Right lobe of liver (tissue), 6 donors: ENCODE results near the gene C17orf114.

Experiments used
- ATAC-seq, 4 donors: fragments of 200-7000 bp; cut with Tn5 transposase; one replicate each; pipeline ENCODE4 v1.9.1; 2020; ENCODE audit warnings: mild to moderate bottlenecking in 4 of 4, moderate library complexity in 4 of 4
- DNase-seq, 3 donors: peaks; one replicate each; pipeline ENCODE4 v3.0.0-alpha.2; 2020
- H3K27ac ChIP-seq, 3 donors: fragments of 200-600 bp; one replicate each; pipeline ENCODE4 v1.8.0; 2022
- H3K27me3 ChIP-seq, 2 donors: fragments of 200-600 bp; one replicate each; pipeline ENCODE4 v1.8.0; 2022
- H3K36me3 ChIP-seq, 4 donors: fragments of 200-600 bp; sonication (generic) in 1 of 4; one replicate each; pipeline versions ENCODE4 v1.5.1 to v1.8.0; 2017 to 2022; ENCODE audit warnings: control low read depth in 1 of 4
- H3K4me1 ChIP-seq, 4 donors: fragments of 200-600 bp; sonication (generic) in 1 of 4; one replicate each; pipeline versions ENCODE4 v1.5.1 to v1.8.0; 2017 to 2022; ENCODE audit warnings: control low read depth in 1 of 4
- H3K4me3 ChIP-seq, 3 donors: fragments of 200-600 bp; one replicate each; pipeline ENCODE4 v1.8.0; 2022
- H3K9me3 ChIP-seq, 4 donors: fragments of 200-600 bp; sonication (generic) in 1 of 4; one replicate each; pipeline versions ENCODE4 v1.5.1 to v1.8.0; 2017 to 2022; ENCODE audit warnings: control low read depth in 1 of 4
- POLR2A ChIP-seq: fragments of 450-650 bp; IDR thresholded peaks from one replicate; pipeline ENCODE4 v1.6.1; 2017; ENCODE audit warnings: antibody characterized with exemption, mild to moderate bottlenecking
- WGBS: methylation state at CpG from one replicate; pipeline ENCODE4 v1.1.6; 2018; ENCODE audit warnings: low coverage, low lambda C conversion rate; ENCODE audit not compliant: insufficient coverage; ENCODE audit errors: missing lambda C conversion rate; 5-methylcytosine and 5-hydroxymethylcytosine counted together
- intact Hi-C, 2 donors: fragments of 100-400 bp; cut with DNase I; formaldehyde crosslinking; loops; one replicate each; pipeline versions ENCODE4 v1.11.2 to v1.14.1; 2022
- TF ChIP-seq, protein P1 (sequence below), 4 donors: fragments of 200-600 bp in 3 of 4; fragments of 450-650 bp in 1 of 4; IDR thresholded peaks; one replicate each; pipeline versions ENCODE4 v1.5.1 to v1.8.0; 2016 to 2022; ENCODE audit warnings: antibody characterized with exemption in 4 of 4, mild to moderate bottlenecking in 2 of 4
- donor health status: DM: no; HTN: yes; CAD: no.
- donor health status: DM: no; HTN: no; CAD: no.
- donor health status: DM: no; HTN: no; CAD: no.
- donor health status: DM: no; HTN: yes; CAD: no.
- donor health status: DM: no; HTN: yes; CAD: no.

Gene C17orf114

DNA sequence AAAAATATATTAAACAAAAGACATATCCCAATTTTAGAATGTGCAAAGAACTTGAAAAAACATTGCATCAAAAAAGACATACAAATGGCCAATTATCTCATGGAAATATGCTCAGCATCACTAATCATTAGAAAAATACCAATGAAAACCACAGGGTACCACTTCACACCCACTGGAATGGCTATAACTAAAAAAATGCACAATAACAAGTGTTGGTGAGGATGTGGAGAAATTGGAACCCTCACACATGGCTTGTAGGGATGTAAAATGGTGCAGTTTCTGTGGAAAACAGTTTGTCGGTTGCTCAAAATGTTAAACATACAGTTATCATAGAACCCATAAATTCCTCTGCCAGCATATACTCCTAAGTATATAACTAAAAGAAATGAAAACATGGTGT is 7.0 kb downstream of the C17orf114 start:
- no peak overlapping the region for H3K4me3 ChIP-seq
- DNase-seq, result no peak
- H3K9me3 ChIP-seq, result no peaks in the 10 kb centered on the region
- 92% methylated on average over 1 of the region's 1 CpG for WGBS
- no peaks in the 10 kb centered on the region for H3K27me3 ChIP-seq
- no peak for TF ChIP-seq POLR2A
- TF ChIP-seq, protein P1, sequence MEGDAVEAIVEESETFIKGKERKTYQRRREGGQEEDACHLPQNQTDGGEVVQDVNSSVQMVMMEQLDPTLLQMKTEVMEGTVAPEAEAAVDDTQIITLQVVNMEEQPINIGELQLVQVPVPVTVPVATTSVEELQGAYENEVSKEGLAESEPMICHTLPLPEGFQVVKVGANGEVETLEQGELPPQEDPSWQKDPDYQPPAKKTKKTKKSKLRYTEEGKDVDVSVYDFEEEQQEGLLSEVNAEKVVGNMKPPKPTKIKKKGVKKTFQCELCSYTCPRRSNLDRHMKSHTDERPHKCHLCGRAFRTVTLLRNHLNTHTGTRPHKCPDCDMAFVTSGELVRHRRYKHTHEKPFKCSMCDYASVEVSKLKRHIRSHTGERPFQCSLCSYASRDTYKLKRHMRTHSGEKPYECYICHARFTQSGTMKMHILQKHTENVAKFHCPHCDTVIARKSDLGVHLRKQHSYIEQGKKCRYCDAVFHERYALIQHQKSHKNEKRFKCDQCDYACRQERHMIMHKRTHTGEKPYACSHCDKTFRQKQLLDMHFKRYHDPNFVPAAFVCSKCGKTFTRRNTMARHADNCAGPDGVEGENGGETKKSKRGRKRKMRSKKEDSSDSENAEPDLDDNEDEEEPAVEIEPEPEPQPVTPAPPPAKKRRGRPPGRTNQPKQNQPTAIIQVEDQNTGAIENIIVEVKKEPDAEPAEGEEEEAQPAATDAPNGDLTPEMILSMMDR (IDR thresholded peaks at IDR 0.05), result no peak
- H3K4me1 ChIP-seq, result peaks cover 0 to 11% (median 0%) of the 10 kb centered on the region in 4 donors
- intact Hi-C loops, result no loop called here
- no peak for ATAC-seq
- H3K36me3 ChIP-seq, result peaks cover 0 to 17% (median 0%) of the 10 kb centered on the region in 4 donors
- peak overlapping the region in 1 of 3 donors; percentile 74 for H3K27ac ChIP-seq

GRCh38 chr17:4790705-4791088 is 11.4 kb downstream of the C17orf114 start:
- Histone ChIP-seq H3K4me3 (peak overlapping the region; percentile 68 to 84 (median 83)), H3K36me3 (no peaks in the 10 kb centered on the region), H3K4me1 (peaks cover 0 to 25% (median 5%) of the 10 kb centered on the region in 4 donors), H3K27me3 (no peaks in the 10 kb centered on the region), H3K9me3 (no peaks in the 10 kb centered on the region), H3K27ac (peak overlapping the region; percentile 84 to 96 (median 92))
- intact Hi-C loops, result no loop called here
- no peak for ATAC-seq
- 67% methylated on average over 6 of the region's 7 CpGs for WGBS
- no peak for DNase-seq
- no peak for TF ChIP-seq POLR2A
- TF ChIP-seq, protein P1 (IDR thresholded peaks at IDR 0.05), result no peak

GRCh38 chr17:4789951-4790704 is 12.0 kb downstream of the C17orf114 start:
- TF ChIP-seq POLR2A, result peak; percentile 96
- TF ChIP-seq, protein P1 (IDR thresholded peaks at IDR 0.05), result peak; percentile 64 to 96 (median 79)
- WGBS, result 0% methylated on average over 28 of the region's 91 CpGs
- Histone ChIP-seq H3K36me3 (no peaks in the 10 kb centered on the region), H3K4me1 (peaks cover 0 to 25% (median 5%) of the 10 kb centered on the region in 4 donors), H3K27me3 (no peaks in the 10 kb centered on the region), H3K9me3 (no peaks in the 10 kb centered on the region), H3K27ac (peak overlapping the region; percentile 84 to 96 (median 92)), H3K4me3 (peak overlapping the region; percentile 68 to 84 (median 83))
- ATAC-seq (peak; percentile 67 to 86 (median 78)), DNase-seq (peak; percentile 89 to 92 (median 91))
- intact Hi-C loops, result loop anchor here (5.0 to 10.0 kb wide), 2 partner anchors 55 to 97 kb away; partner anchors contain the start of genes CXCL16 (in 2 of the 2), MED11 (in 2 of the 2) and ZMYND15 (in 2 of the 2)

- intact Hi-C loops, result loop anchor here (5.0 to 10.0 kb wide), 2 partner anchors 55 to 98 kb away; partner anchors contain the start of genes CXCL16 (in 2 of the 2), MED11 (in 2 of the 2) and ZMYND15 (in 2 of the 2)
- Histone ChIP-seq H3K27me3 (no peaks in the 10 kb centered on the region), H3K9me3 (no peaks in the 10 kb centered on the region), H3K4me3 (peak overlapping the region; percentile 68 to 84 (median 83)), H3K4me1 (peaks cover 0 to 25% (median 5%) of the 10 kb centered on the region in 4 donors), H3K36me3 (no peaks in the 10 kb centered on the region), H3K27ac (peak overlapping the region; percentile 84 to 96 (median 92))
- WGBS, result 0% methylated on average over 1 of the region's 25 CpGs
- no peak for DNase-seq
- ATAC-seq, result no peak
- TF ChIP-seq POLR2A, result no peak
- TF ChIP-seq, protein P1 (IDR thresholded peaks at IDR 0.05), result no peak
These were observed 12.5 kb downstream of the C17orf114 start for GRCh38 chr17:4789701-4789950.
